Astrocyte (in vitro differentiated cells and primary cell): ENCODE measurements around the gene HSF5. TPM values are rescaled to one million over a fixed set of nuclear protein-coding genes. Genes with fewer than 3 reads are reported as not detected.

ENCODE experiments used
- DNase-seq: peaks from one replicate; pipeline ENCODE4 v3.0.0-alpha.2; 2010; ENCODE audit warnings: low read depth
- FAIRE-seq: peaks from 2 replicates; lab custom pipeline; 2011; peaks lifted over from hg19 to GRCh38; lab: Jason Lieb, UNC
- H2AFZ ChIP-seq: 2 replicates; pipeline ENCODE4 v1.6.0; 2012; ENCODE audit warnings: low read depth, low read length, inconsistent platforms
- H3K27ac ChIP-seq: 2 replicates; pipeline ENCODE4 v1.5.1; 2011; ENCODE audit warnings: low read depth, low read length, inconsistent platforms
- H3K27me3 ChIP-seq: 2 replicates; pipeline ENCODE4 v1.6.0; 2011; ENCODE audit warnings: low read length, inconsistent platforms; ENCODE audit not compliant: insufficient read depth
- H3K36me3 ChIP-seq: 2 replicates; pipeline ENCODE4 v1.5.1; 2011; ENCODE audit warnings: low read length, inconsistent platforms; ENCODE audit not compliant: insufficient read depth
- H3K4me1 ChIP-seq: 2 replicates; pipeline ENCODE4 v1.5.1; 2011; ENCODE audit warnings: low read length, inconsistent platforms; ENCODE audit not compliant: insufficient read depth
- H3K4me2 ChIP-seq: 2 replicates; pipeline ENCODE4 v1.6.0; 2012; ENCODE audit warnings: low read length, inconsistent platforms
- H3K4me3 ChIP-seq: 2 replicates; pipeline ENCODE4 v1.5.1; 2011; ENCODE audit warnings: low read depth, mild to moderate bottlenecking, low read length, inconsistent platforms; ENCODE audit not compliant: insufficient read depth
- H3K79me2 ChIP-seq: 2 replicates; pipeline ENCODE4 v1.6.0; 2012; ENCODE audit warnings: mild to moderate bottlenecking, low read length, inconsistent platforms; ENCODE audit not compliant: insufficient read depth
- H3K9ac ChIP-seq: 2 replicates; pipeline ENCODE4 v1.6.0; 2012; ENCODE audit warnings: mild to moderate bottlenecking, low read length, inconsistent platforms
- H3K9me3 ChIP-seq: 2 replicates; pipeline ENCODE4 v1.5.1; 2012; ENCODE audit warnings: low read depth, mild to moderate bottlenecking, low read length, inconsistent platforms; ENCODE audit not compliant: insufficient read depth
- H4K20me1 ChIP-seq: 2 replicates; pipeline ENCODE4 v1.6.0; 2012; ENCODE audit warnings: low read length, inconsistent platforms; ENCODE audit not compliant: insufficient read depth
- H3K27ac Mint-ChIP-seq: one replicate; pipeline ENCODE4 v1.8.0; 2021; ENCODE audit warnings: mild to moderate bottlenecking, mixed read lengths; ENCODE audit not compliant: unreplicated experiment
- H3K27me3 Mint-ChIP-seq: one replicate; pipeline ENCODE4 v1.8.0; 2021; ENCODE audit warnings: low read depth, mixed read lengths; ENCODE audit not compliant: unreplicated experiment
- H3K36me3 Mint-ChIP-seq: one replicate; pipeline ENCODE4 v1.8.0; 2021; ENCODE audit warnings: low read depth, mixed read lengths; ENCODE audit not compliant: unreplicated experiment
- H3K4me1 Mint-ChIP-seq: one replicate; pipeline ENCODE4 v1.8.0; 2021; ENCODE audit warnings: low read depth, mixed read lengths; ENCODE audit not compliant: unreplicated experiment
- H3K4me3 Mint-ChIP-seq: one replicate; pipeline ENCODE4 v1.8.0; 2021; ENCODE audit warnings: mild to moderate bottlenecking, moderate library complexity, mixed read lengths; ENCODE audit not compliant: unreplicated experiment
- H3K9me3 Mint-ChIP-seq: one replicate; pipeline ENCODE4 v1.8.0; 2021; ENCODE audit warnings: mild to moderate bottlenecking, mixed read lengths; ENCODE audit not compliant: unreplicated experiment
- EZH2 ChIP-seq: IDR thresholded peaks from 2 replicates; pipeline ENCODE4 v1.6.1; 2012; ENCODE audit warnings: mild to moderate bottlenecking, low read length, inconsistent platforms; ENCODE audit not compliant: insufficient read depth
- total RNA-seq: library from RNA; stranded (reverse); gene quantifications from 2 replicates; pipeline ENCODE4 v1.2.1, GENCODE V29; 2021
- TF ChIP-seq, protein P1 (sequence below): IDR thresholded peaks from 2 replicates; pipeline ENCODE4 v1.5.1; 2011; ENCODE audit warnings: low read depth, mild to moderate bottlenecking, inconsistent platforms, low read length, moderate library complexity; ENCODE audit not compliant: insufficient read depth

The HSF5 gene
- total RNA-seq, 1 donor from 2014 or later: not detected

DNA sequence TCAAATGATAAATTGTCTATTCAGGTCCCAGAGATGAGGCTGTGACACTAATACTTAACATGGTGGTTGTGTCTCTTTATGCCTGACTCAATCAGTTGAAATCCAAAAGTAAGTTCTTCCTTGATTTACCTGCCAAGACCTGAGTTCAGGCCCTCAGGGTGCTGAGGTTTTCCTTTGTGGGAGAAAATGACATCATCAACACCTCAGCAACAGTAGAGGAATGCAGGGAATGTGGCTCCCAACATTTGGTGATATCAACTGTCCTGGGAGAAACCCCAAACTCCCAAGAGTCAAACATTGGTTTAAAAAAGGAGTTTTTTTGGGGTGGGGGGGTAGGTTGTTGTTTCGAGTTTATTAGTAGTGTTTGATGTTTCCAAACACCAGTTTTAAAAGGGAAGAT is 85.5 kb downstream of the HSF5 start:
- Histone ChIP-seq H3K9ac (no peak overlapping the region), H2AFZ (no peak overlapping the region), H3K27me3 (peaks cover 17% of the 10 kb centered on the region), H3K9me3 (no peaks in the 10 kb centered on the region), H3K4me1 (peaks cover 10% of the 10 kb centered on the region), H4K20me1 (no peaks in the 10 kb centered on the region), H3K27ac (no peak overlapping the region), H3K79me2 (no peaks in the 10 kb centered on the region), H3K4me2 (peak overlapping the region; percentile 21), H3K36me3 (no peaks in the 10 kb centered on the region), H3K4me3 (no peak overlapping the region)
- no peaks in the 10 kb centered on the region for H3K9me3 Mint-ChIP-seq
- peaks cover 19% of the 10 kb centered on the region for H3K4me1 Mint-ChIP-seq
- H3K27ac Mint-ChIP-seq: peak overlapping the region; percentile 73
- peaks cover 11% of the 10 kb centered on the region for H3K27me3 Mint-ChIP-seq
- DNase-seq (peak; percentile 76), FAIRE-seq (peak; percentile 69)
- no peak overlapping the region for H3K4me3 Mint-ChIP-seq
- TF ChIP-seq, protein P1, sequence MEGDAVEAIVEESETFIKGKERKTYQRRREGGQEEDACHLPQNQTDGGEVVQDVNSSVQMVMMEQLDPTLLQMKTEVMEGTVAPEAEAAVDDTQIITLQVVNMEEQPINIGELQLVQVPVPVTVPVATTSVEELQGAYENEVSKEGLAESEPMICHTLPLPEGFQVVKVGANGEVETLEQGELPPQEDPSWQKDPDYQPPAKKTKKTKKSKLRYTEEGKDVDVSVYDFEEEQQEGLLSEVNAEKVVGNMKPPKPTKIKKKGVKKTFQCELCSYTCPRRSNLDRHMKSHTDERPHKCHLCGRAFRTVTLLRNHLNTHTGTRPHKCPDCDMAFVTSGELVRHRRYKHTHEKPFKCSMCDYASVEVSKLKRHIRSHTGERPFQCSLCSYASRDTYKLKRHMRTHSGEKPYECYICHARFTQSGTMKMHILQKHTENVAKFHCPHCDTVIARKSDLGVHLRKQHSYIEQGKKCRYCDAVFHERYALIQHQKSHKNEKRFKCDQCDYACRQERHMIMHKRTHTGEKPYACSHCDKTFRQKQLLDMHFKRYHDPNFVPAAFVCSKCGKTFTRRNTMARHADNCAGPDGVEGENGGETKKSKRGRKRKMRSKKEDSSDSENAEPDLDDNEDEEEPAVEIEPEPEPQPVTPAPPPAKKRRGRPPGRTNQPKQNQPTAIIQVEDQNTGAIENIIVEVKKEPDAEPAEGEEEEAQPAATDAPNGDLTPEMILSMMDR: no peak
- TF ChIP-seq EZH2: no peak
- no peaks in the 10 kb centered on the region for H3K36me3 Mint-ChIP-seq

DNA sequence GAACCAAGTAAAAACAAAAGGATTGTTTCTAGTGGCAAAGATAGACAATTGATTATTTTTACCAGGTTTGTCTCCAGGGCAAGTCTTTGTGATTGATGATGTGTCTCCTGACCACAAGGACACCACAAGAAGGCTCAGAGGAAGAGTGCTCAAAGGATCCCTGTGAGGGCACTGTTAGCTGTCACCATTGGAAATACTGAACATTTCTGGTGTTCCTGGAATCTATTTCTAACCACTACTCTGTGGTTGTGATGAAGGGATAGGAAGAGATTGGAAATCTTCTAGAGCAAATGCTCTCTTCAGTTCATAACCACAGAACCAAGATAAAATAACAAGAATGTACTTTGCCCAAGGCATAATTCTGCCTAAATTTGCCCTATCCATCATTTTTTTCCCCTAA is 86.2 kb downstream of the HSF5 start:
- peaks cover 12% of the 10 kb centered on the region for H3K27me3 Mint-ChIP-seq
- FAIRE-seq (peak; percentile 76), DNase-seq (peak; percentile 90)
- H3K4me3 Mint-ChIP-seq: no peak overlapping the region
- Histone ChIP-seq H3K79me2 (no peaks in the 10 kb centered on the region), H3K27me3 (peaks cover 15% of the 10 kb centered on the region), H3K9ac (no peak overlapping the region), H3K4me3 (no peak overlapping the region), H3K4me2 (peak overlapping the region; percentile 32), H3K9me3 (no peaks in the 10 kb centered on the region), H3K27ac (no peak overlapping the region), H4K20me1 (no peaks in the 10 kb centered on the region), H3K4me1 (peaks cover 10% of the 10 kb centered on the region), H2AFZ (no peak overlapping the region), H3K36me3 (no peaks in the 10 kb centered on the region)
- peaks cover 19% of the 10 kb centered on the region for H3K4me1 Mint-ChIP-seq
- H3K36me3 Mint-ChIP-seq: no peaks in the 10 kb centered on the region
- peak overlapping the region; percentile 73 for H3K27ac Mint-ChIP-seq
- no peaks in the 10 kb centered on the region for H3K9me3 Mint-ChIP-seq
- no peak for TF ChIP-seq EZH2
- TF ChIP-seq, protein P1: no peak

GRCh38 chr17:58401287-58401686 is 86.9 kb downstream of the HSF5 start:
- no peak for FAIRE-seq
- no peak overlapping the region for H3K27ac Mint-ChIP-seq

More at GRCh38 chr17:58401287-58401686, 86.9 kb downstream of the HSF5 start:
- Histone ChIP-seq H3K27ac (no peak overlapping the region), H3K9me3 (no peaks in the 10 kb centered on the region), H3K36me3 (no peaks in the 10 kb centered on the region), H3K4me2 (no peak overlapping the region), H3K4me3 (no peak overlapping the region), H3K9ac (no peak overlapping the region), H3K79me2 (no peaks in the 10 kb centered on the region), H3K4me1 (peaks cover 10% of the 10 kb centered on the region), H2AFZ (no peak overlapping the region), H3K27me3 (peaks cover 15% of the 10 kb centered on the region), H4K20me1 (no peaks in the 10 kb centered on the region)
- Mint-ChIP-seq H3K36me3 (no peaks in the 10 kb centered on the region), H3K4me1 (peaks cover 19% of the 10 kb centered on the region), H3K27me3 (peaks cover 15% of the 10 kb centered on the region), H3K4me3 (no peak overlapping the region), H3K9me3 (no peaks in the 10 kb centered on the region)
- TF ChIP-seq, protein P1: no peak
- no peak for TF ChIP-seq EZH2
- DNase-seq: no peak
